SK-N-SH treated with all-trans-retinoic acid at 6 μM for 48 hours (cell line): ENCODE measurements around the gene NXPH4.

Experiments
- ARNTL ChIP-seq: fragments of 450-650 bp; formaldehyde crosslinking; IDR thresholded peaks from 2 replicates; pipeline ENCODE4 v1.5.0; 2020; ENCODE audit warnings: low read depth, mild to moderate bottlenecking, moderate library complexity, borderline replicate concordance
- BACH2 ChIP-seq: fragments of 250-450 bp; sonication (Bioruptor Pico); IDR thresholded peaks from 2 replicates; pipeline ENCODE4 v1.9.0; 2021; ENCODE audit warnings: mild to moderate bottlenecking, borderline replicate concordance
- CREB5 ChIP-seq: fragments of 250-450 bp; sonication (Bioruptor Pico); IDR thresholded peaks from 2 replicates; pipeline ENCODE4 v1.5.1; 2020; ENCODE audit warnings: low read depth, mild to moderate bottlenecking, moderate library complexity
- CSDC2 ChIP-seq: fragments of 250-450 bp; sonication (Bioruptor Pico); IDR thresholded peaks from 2 replicates; pipeline ENCODE4 v1.5.0; 2020; ENCODE audit warnings: mild to moderate bottlenecking, moderate library complexity
- CSRNP3 ChIP-seq: fragments of 250-450 bp; sonication (Bioruptor Pico); IDR thresholded peaks from 2 replicates; pipeline ENCODE4 v1.5.1; 2021; ENCODE audit warnings: mild to moderate bottlenecking, moderate library complexity
- GLIS3 ChIP-seq: fragments of 250-450 bp; sonication (Bioruptor Pico); IDR thresholded peaks from 2 replicates; pipeline ENCODE4 v1.5.0; 2020; ENCODE audit warnings: mild to moderate bottlenecking, moderate library complexity
- ISL1 ChIP-seq: fragments of 250-450 bp; sonication (Bioruptor Pico); IDR thresholded peaks from 2 replicates; pipeline ENCODE4 v2.1.2; 2022; ENCODE audit warnings: mild to moderate bottlenecking, moderate library complexity
- POU6F1 ChIP-seq: fragments of 250-450 bp; sonication (Bioruptor Pico); IDR thresholded peaks from 2 replicates; pipeline ENCODE4 v1.8.0; 2021; ENCODE audit warnings: low read depth, mild to moderate bottlenecking, moderate library complexity, borderline replicate concordance
- SNAI2 ChIP-seq: fragments of 250-450 bp; sonication (Bioruptor Pico); IDR thresholded peaks from 2 replicates; pipeline ENCODE4 v1.5.0; 2020; ENCODE audit warnings: mild to moderate bottlenecking, moderate library complexity
- TOX ChIP-seq: fragments of 250-450 bp; sonication (Bioruptor Pico); IDR thresholded peaks from 2 replicates; pipeline ENCODE4 v1.8.0; 2021; ENCODE audit warnings: mild to moderate bottlenecking, moderate library complexity, borderline replicate concordance
- ZFP3 ChIP-seq: fragments of 250-450 bp; sonication (Bioruptor Pico); IDR thresholded peaks from 2 replicates; pipeline ENCODE4 v1.5.0; 2020; ENCODE audit warnings: mild to moderate bottlenecking, moderate library complexity
- ZNF565 ChIP-seq: fragments of 450-650 bp; formaldehyde crosslinking; conservative IDR thresholded peaks from 2 replicates; pipeline ENCODE4 v1.5.0; 2020; ENCODE audit warnings: low read depth, mild to moderate bottlenecking, moderate library complexity
- TF ChIP-seq, protein P1 (sequence below): fragments of 250-450 bp; sonication (Bioruptor Pico); IDR thresholded peaks from 2 replicates; pipeline ENCODE4 v1.8.0; 2020; ENCODE audit warnings: mild to moderate bottlenecking, moderate library complexity, borderline replicate concordance

DNA sequence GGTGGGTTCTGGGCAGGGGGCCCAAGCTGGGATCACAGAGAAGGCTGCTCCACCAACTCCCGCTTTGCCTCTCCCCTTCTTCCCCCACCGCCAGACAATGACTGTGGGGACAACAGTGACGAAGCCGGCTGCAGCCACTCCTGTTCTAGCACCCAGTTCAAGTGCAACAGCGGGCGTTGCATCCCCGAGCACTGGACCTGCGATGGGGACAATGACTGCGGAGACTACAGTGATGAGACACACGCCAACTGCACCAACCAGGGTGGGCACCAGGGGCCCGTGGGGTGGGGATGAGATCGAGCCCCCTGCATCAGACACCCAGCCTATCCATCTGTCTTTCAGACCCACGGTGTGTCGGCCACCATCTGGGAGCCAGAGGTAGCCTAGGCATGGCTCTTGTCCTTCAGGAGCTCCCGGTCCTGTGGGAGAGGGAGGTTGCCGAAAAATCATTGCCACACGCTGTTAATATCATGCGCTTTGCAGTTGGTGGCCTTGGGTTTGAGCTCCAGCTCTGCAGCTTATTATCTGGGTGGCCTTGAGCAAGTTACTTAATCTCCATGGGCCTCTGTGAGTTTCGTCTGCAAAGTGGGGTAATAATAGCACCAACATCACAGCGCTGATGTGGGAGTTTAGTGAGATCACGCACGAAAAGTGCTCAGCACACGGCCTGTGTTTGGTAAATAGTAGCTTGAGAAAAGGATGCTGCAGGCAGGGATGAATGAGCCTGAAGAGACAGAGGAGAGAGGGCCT is 47.4 kb upstream of the NXPH4 start:
- TF ChIP-seq, protein P1, sequence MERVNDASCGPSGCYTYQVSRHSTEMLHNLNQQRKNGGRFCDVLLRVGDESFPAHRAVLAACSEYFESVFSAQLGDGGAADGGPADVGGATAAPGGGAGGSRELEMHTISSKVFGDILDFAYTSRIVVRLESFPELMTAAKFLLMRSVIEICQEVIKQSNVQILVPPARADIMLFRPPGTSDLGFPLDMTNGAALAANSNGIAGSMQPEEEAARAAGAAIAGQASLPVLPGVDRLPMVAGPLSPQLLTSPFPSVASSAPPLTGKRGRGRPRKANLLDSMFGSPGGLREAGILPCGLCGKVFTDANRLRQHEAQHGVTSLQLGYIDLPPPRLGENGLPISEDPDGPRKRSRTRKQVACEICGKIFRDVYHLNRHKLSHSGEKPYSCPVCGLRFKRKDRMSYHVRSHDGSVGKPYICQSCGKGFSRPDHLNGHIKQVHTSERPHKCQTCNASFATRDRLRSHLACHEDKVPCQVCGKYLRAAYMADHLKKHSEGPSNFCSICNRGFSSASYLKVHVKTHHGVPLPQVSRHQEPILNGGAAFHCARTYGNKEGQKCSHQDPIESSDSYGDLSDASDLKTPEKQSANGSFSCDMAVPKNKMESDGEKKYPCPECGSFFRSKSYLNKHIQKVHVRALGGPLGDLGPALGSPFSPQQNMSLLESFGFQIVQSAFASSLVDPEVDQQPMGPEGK (CRISPR knock-in tag), result no peak
- TF ChIP-seq POU6F1 (CRISPR knock-in tag) (no peak), ISL1 (no peak), BACH2 (CRISPR knock-in tag) (no peak), CSRNP3 (CRISPR knock-in tag) (no peak), TOX (CRISPR knock-in tag) (no peak), ZFP3 (CRISPR knock-in tag) (no peak), GLIS3 (CRISPR knock-in tag) (no peak), CSDC2 (no peak), SNAI2 (CRISPR knock-in tag) (no peak), CREB5 (no peak), ARNTL (no peak), ZNF565 (CRISPR knock-in tag) (no peak)
